Right lobe of liver (tissue), 4 donors: ENCODE measurements around the gene ZNF189.
"Not testable (repeated sequence)": the region's sequence is repeated elsewhere in the genome, so short reads cannot be mapped to it uniquely, and the experiment has no call there.

ENCODE experiments used
- POLR2A ChIP-seq: fragments of 450-650 bp; IDR thresholded peaks from one replicate; pipeline ENCODE4 v1.6.1; 2017; ENCODE audit warnings: antibody characterized with exemption, mild to moderate bottlenecking
- TF ChIP-seq, protein P1 (sequence below), 4 donors: fragments of 200-600 bp in 3 of 4; fragments of 450-650 bp in 1 of 4; IDR thresholded peaks; one replicate each; pipeline versions ENCODE4 v1.5.1 to v1.8.0; 2016 to 2022; ENCODE audit warnings: antibody characterized with exemption in 4 of 4, mild to moderate bottlenecking in 2 of 4
- donor health status: DM: no; HTN: no; CAD: no.
- donor health status: DM: no; HTN: no; CAD: no.
- donor health status: DM: no; HTN: yes; CAD: no.

DNA sequence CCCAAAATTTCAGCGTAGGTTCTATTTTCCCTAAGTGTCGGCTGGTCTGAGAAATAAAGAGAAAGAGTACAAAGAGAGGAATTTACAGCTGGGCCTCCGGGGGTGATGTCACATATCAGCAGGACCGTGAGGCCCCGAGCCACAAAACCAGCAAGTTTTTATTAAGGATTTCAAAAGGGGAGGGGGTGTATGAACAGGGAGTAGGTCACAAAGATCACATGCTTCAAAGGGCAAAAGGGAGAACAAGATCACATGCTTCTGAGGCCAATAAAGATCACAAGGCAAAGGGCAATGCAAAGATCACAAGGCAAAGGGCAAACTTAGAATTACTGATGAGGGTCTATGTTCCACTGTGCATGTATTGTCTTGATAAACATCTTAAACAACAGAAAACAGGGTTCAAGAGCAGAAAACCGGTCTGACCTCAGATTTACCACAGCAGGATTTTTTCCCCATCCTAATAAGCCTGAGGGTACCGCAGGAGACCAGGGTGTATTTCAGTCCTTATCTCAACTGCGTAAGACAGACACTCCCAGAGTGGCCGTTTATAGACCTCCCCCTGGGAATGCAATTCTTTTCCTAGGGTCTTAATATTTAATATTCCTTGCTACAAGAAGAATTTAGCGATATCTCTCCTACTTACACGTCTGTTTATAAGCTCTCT, 13.6 kb upstream of the ZNF189 start, which contains the start of gene BAAT:
- peak; percentile 75 for TF ChIP-seq POLR2A
- TF ChIP-seq, protein P1, sequence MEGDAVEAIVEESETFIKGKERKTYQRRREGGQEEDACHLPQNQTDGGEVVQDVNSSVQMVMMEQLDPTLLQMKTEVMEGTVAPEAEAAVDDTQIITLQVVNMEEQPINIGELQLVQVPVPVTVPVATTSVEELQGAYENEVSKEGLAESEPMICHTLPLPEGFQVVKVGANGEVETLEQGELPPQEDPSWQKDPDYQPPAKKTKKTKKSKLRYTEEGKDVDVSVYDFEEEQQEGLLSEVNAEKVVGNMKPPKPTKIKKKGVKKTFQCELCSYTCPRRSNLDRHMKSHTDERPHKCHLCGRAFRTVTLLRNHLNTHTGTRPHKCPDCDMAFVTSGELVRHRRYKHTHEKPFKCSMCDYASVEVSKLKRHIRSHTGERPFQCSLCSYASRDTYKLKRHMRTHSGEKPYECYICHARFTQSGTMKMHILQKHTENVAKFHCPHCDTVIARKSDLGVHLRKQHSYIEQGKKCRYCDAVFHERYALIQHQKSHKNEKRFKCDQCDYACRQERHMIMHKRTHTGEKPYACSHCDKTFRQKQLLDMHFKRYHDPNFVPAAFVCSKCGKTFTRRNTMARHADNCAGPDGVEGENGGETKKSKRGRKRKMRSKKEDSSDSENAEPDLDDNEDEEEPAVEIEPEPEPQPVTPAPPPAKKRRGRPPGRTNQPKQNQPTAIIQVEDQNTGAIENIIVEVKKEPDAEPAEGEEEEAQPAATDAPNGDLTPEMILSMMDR (IDR thresholded peaks at IDR 0.05), result not testable (repeated sequence)
